GM18909 (cell line): ENCODE results near the gene B4GALT1.
A peak's percentile ranks its signal among the peaks of the same experiment; 100 is the strongest.
"Not testable (repeated sequence)": the region's sequence is repeated elsewhere in the genome, so short reads cannot be mapped to it uniquely, and the experiment has no call there.

Source experiments
- ATAC-seq: cut with Tn5 transposase; IDR thresholded peaks from one replicate; pipeline ENCODE4 v1.9.1; 2021; ENCODE audit warnings: mild to moderate bottlenecking; ENCODE audit not compliant: unreplicated experiment, poor library complexity

Gene B4GALT1

DNA sequence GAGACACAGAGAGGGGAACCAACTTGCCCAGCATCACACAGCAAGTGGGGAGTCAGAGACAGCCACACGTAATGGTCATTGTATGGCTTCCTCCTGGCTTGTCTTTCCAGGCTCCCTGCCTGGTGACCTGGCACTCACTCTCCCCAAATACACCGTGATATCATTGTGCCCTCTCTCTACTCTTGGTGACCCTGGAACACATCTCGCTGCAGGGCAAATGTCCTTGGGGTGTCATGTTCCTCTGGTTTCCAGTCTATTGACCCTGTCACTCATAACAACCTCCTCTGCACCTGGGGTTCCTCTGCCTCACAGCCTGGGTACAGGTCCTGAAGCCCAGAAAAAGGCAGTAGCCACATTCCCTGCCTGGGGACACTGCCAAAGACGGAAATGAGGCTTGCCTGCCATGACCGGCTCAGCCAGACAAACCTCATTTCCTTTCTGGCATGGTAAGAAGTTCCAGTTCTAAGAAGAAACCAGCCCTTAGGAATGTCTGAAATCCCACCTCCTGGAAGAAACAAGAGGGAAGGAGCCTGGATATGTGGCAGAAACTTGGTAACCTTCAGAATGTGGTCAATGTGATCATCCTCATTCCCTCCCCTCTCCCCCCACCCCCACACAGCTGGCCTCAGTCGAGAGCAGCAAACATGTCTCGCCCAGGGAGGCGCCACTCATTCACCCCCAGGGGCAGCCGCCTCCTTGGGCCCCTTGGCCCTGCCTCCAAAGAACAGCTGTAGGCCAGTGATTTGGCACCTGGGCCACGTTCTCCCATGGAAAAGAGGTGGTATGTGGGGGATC is 60.1 kb downstream of the B4GALT1 start:
- no peak for ATAC-seq

DNA sequence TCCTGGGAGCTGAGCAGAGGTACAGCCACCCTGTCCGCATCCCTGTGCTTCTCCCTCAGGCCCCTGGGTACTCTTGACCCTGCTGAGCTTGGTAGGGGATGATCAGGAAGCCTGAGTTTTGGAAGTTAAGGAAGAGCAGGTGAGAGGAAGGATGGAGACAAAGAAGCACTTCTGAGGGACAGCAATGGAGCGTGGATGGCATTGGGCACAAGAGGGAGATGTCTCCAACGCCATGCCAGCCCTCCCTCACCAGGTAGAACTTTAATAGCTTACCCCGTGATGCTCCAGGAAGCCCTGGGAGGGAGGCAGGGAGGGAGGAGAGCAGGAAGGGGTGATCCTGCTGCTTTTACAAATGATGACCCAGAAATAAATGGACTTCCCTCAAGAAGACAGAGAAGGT is 60.8 kb downstream of the B4GALT1 start:
- ATAC-seq, result no peak

GRCh38 chr9:33105959-33106358 is 61.2 kb downstream of the B4GALT1 start:
- ATAC-seq, result no peak

DNA sequence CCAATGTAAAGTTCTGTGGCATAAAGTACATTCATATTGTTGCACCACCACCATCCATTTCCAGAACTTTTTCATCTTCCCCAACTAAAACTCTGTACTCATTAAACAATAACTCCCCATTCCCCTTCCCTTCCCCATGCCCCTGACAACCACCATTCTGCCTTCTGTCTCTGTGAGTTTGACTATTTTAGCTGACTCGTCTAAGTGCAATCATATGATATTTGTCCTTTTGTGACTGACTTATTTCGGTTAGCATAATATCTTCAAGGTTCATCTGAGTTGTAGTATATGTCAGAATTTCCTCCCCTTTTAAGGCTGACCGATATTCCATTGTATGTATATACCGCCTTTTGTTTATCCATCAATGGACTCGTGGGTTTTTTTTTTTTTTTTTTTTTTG is 61.6 kb downstream of the B4GALT1 start:
- no peak for ATAC-seq

GRCh38 chr9:33104401-33104800 is 62.7 kb downstream of the B4GALT1 start:
- no peak for ATAC-seq

- ATAC-seq, result no peak
Measured at GRCh38 chr9:33103501-33104281, 63.4 kb downstream of the B4GALT1 start.

- ATAC-seq, result no peak
Measured at GRCh38 chr9:33102551-33103210, 64.5 kb downstream of the B4GALT1 start.

DNA sequence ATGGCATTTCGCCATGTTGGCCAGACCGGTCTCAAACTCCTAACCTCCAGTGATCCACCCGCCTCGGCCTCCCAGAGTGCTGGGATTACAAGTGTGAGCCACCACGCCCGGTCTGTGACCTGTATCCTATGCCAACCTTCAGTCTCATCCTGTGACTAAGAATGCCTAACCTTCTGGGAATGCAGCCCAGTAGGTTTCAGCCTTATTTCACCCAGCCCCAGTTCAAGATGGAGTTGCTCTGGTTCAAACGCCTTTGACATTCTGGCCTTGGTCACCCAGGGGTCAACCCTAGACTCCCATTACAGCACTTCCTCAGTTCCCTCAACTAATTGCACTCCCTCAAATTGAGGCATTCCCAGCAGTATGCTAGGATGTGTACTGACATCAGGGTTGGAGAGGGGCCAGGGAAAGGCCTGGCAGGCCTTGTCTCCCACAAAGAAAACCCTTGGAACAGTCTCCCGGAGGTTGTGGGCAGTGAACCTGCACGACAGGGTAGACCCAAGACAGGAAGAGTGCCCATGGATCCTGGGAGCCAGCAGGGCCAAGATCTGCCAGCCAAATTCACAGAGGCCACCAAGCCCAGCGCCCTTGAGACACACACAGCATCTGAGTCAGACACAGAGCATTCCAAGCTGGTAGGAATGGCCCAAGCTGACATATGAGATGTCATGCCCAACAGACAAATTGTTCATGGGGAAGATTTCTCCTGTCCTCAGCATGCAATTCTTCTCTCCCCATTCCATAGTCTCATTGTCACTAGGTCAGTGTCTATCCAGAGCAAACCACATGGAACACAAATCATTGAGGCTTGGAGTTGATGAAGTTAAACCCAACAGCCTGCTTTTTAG is 65.8 kb downstream of the B4GALT1 start:
- ATAC-seq, result no peak

- no peak for ATAC-seq
Measured at GRCh38 chr9:33099754-33100153, 67.4 kb downstream of the B4GALT1 start.

DNA sequence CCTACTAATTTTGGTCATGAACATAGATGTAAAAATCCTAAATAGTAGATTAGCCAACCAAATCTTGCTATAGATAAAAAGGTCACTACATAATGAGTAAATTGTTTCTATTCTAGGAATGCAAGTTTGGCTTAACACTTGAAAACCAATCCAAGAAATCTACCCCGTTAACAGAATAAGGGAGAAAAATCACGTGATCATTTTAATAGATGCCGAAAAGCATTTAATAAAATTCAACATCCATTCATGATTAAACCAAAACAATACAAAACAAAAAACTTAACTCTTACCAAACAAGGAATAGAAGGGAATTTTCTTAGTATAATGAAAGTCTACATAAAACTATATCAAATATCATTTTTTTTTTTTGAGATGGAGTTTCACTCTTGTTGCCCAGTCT is 69.9 kb downstream of the B4GALT1 start:
- ATAC-seq, result no peak

DNA sequence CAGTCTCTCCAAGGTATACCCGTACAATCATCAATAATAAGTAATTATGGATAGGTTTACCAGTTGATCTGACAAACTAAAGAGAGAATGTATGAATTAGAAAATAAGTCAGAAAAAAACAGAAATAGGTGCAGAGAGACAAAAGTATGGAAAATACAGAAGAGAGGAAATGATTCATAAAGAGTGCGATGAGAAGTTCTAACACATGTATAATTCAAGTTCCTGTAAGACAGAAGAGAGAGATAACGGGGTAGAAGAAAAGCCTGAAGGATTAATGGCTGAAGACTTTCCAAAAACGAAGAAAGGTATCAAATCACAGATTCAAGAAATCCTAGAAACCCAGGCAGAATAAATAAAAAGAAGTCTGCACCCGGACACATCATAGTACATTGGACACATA is 74.5 kb downstream of the B4GALT1 start:
- ATAC-seq, result no peak

- not testable (repeated sequence) for ATAC-seq
Measured at GRCh38 chr9:33085672-33086071, 81.5 kb downstream of the B4GALT1 start.

DNA sequence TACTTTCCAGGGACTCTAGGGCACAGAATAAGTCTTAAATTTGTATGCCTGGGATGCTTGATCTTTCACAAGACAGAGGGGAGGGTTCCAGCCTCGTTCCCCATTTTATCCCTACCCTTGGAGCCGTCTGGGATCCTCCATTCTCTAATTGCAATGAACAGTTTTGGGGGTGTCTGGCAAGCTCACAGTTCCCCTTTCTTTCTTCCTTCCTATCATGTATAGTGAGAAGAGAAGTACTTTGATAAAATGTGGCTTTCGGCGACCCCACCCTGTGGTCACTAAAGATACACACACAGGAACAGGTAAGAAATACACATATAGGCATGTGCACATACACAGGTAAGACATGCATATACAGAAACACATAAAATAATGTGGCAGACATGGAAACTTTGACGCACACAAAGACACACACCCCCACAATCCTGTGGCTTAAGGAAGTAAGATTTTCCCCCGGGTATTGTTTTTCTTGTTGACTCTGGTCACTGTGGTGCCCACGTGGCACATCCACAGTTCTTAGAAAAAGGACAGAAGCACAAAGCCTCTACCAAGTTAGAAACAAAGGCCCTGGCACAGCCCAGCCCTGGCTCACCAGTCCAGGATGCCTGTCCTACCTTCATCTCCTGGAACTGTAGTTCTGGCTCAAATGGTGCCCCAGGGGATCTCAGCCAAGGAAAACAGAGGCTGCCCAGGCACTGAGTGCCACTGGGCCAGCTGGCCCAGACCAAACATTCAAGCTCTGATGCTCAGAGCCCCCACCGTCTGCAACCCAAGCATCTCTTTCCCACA is 84.4 kb downstream of the B4GALT1 start:
- ATAC-seq, result peak; percentile 37

DNA sequence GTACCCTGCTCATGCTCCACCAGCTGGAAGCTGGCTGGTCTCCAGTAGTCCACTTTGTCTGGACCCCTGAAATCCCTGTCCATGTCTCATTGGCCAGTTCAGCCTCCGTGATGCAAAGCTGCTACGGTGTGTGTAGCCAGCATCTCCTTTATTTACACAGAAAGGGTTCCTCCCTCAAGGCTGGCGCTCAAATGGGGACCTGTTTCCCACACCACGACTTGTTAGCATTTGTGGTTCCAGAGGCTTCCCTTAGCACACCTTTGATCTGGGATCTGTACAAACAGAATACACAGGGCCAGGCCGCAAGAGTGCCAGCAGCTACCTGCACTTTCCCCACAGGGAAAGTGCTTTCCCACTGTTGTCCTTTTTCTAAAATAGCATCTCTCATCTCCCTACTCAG is 85.0 kb downstream of the B4GALT1 start:
- ATAC-seq, result no peak

- peak; percentile 39 for ATAC-seq
Measured at GRCh38 chr9:33081128-33081851, 85.8 kb downstream of the B4GALT1 start.

DNA sequence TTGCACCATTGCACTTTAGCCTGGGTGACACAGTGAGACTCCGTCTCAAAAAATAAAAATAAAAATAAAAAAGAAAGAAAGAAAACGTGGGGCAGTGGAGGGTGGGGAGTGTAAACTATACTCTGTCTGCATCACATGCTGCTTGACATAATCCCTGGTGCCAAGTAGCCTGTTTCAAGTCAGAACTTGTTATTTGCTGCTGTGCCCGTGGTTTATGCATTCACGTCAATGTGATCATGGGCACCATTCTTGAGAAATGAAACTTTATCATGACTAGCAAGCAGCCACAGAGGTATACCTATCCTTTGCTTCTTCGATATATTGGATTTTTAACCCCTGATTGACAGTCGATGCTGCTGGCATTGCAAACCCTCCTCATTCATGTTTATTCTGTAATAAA is 86.6 kb downstream of the B4GALT1 start:
- no peak for ATAC-seq

DNA sequence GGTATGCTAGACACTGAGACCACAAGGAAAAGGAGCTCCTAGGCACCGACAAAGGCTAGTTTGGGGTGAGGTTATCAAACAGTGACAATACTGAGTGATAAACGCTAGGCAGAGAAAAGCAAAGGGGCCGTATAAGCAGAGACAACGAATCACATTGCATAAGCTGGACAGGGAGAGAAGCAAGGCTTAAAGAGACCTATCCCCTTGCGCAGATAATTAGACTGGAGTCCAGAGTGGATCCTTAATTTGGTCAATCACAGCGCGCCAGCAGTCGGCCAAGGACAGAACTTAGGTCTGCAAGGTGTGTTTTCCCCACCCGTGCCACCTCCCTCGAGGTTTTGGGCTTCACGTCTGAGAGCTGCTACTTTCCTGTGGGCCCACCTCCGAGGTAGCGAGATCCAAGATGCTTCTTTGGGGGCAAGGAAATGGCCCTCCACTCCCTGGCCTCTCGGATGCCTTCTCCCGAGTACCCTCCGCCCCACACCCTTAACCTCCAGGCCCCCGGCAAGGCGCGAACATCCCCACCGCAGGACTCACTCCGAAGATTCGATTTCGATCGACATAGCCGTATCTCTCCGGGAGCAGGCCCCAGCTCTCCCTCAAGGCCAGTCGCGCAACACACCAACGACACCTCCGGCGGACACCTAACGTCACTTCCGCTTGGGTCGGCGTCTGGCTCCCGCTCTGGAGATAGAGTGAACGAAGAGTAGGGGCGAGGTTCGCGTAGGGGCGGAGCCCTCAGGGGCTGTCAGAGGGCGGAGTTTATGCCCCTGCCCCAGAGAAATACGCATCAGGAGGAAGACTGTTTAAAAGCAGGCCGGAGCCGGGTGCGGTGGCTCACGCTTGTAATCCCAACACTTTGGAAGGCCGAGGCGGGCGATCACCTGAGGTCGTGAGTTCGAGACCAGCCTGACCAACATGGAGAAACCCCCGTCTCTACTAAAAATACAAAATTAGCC is 90.8 kb downstream of the B4GALT1 start, which contains the start of gene SMU1:
Gene SMU1 (minus strand): TSS at position 629 of the 959 bp plus-strand sequence. CDS start 66 bp downstream, at position 563.
- peak; percentile 100 for ATAC-seq

DNA sequence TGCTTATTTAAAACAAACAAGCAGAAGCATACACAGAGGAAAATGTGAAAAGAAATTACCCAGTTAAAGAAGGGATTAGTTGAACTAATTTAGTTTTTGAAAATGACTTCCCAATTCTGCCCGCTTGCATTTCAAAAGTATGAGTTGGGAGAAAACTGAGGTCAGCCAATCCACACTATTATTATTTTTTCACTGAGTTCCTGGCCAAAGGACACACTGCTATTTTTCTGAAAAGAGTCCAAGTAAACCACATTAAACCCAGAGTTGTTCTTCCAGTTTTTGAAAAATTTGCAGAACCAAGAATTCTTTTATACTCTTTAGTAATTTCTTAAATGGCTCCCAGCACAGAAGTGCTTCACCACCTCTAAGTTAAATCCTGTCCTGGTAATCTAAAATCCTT is 98.1 kb downstream of the B4GALT1 start:
- no peak for ATAC-seq
